SK-N-SH treated with all-trans-retinoic acid at 6 μM for 48 hours (cell line): Measurements from ENCODE around the gene SPOPL.

Source experiments
- ATAC-seq: fragments of 200-7000 bp; cut with Tn5 transposase; 3 replicates; pipeline ENCODE4 v1.9.1; 2020; ENCODE audit warnings: mild to moderate bottlenecking, moderate library complexity
- ARNTL ChIP-seq: fragments of 450-650 bp; formaldehyde crosslinking; IDR thresholded peaks from 2 replicates; pipeline ENCODE4 v1.5.0; 2020; ENCODE audit warnings: low read depth, mild to moderate bottlenecking, moderate library complexity, borderline replicate concordance
- BACH2 ChIP-seq: fragments of 250-450 bp; sonication (Bioruptor Pico); IDR thresholded peaks from 2 replicates; pipeline ENCODE4 v1.9.0; 2021; ENCODE audit warnings: mild to moderate bottlenecking, borderline replicate concordance
- CREB5 ChIP-seq: fragments of 250-450 bp; sonication (Bioruptor Pico); IDR thresholded peaks from 2 replicates; pipeline ENCODE4 v1.5.1; 2020; ENCODE audit warnings: low read depth, mild to moderate bottlenecking, moderate library complexity
- CSDC2 ChIP-seq: fragments of 250-450 bp; sonication (Bioruptor Pico); IDR thresholded peaks from 2 replicates; pipeline ENCODE4 v1.5.0; 2020; ENCODE audit warnings: mild to moderate bottlenecking, moderate library complexity
- CSRNP3 ChIP-seq: fragments of 250-450 bp; sonication (Bioruptor Pico); IDR thresholded peaks from 2 replicates; pipeline ENCODE4 v1.5.1; 2021; ENCODE audit warnings: mild to moderate bottlenecking, moderate library complexity
- ESRRG ChIP-seq: fragments of 250-450 bp; sonication (Bioruptor Pico); IDR thresholded peaks from 2 replicates; pipeline ENCODE4 v1.6.1; 2021; ENCODE audit warnings: mild to moderate bottlenecking
- GLIS3 ChIP-seq: fragments of 250-450 bp; sonication (Bioruptor Pico); IDR thresholded peaks from 2 replicates; pipeline ENCODE4 v1.5.0; 2020; ENCODE audit warnings: mild to moderate bottlenecking, moderate library complexity
- ISL1 ChIP-seq: fragments of 250-450 bp; sonication (Bioruptor Pico); IDR thresholded peaks from 2 replicates; pipeline ENCODE4 v2.1.2; 2022; ENCODE audit warnings: mild to moderate bottlenecking, moderate library complexity
- OSR1 ChIP-seq: fragments of 250-450 bp; sonication (Bioruptor Pico); IDR thresholded peaks from 2 replicates; pipeline ENCODE4 v1.8.0; 2022; ENCODE audit warnings: moderate library complexity, mild to moderate bottlenecking, inconsistent platforms
- PATZ1 ChIP-seq: fragments of 250-450 bp; sonication (Bioruptor Pico); IDR thresholded peaks from 2 replicates; pipeline ENCODE4 v1.8.0; 2020; ENCODE audit warnings: mild to moderate bottlenecking, moderate library complexity, borderline replicate concordance
- POU6F1 ChIP-seq: fragments of 250-450 bp; sonication (Bioruptor Pico); IDR thresholded peaks from 2 replicates; pipeline ENCODE4 v1.8.0; 2021; ENCODE audit warnings: low read depth, mild to moderate bottlenecking, moderate library complexity, borderline replicate concordance
- PPARA ChIP-seq: fragments of 250-450 bp; sonication (Bioruptor Pico); IDR thresholded peaks from 2 replicates; pipeline ENCODE4 v1.5.0; 2020; ENCODE audit warnings: mild to moderate bottlenecking, borderline replicate concordance
- RARB ChIP-seq: fragments of 250-450 bp; sonication (Bioruptor Pico); IDR thresholded peaks from 2 replicates; pipeline ENCODE4 v1.8.0; 2021; ENCODE audit warnings: mild to moderate bottlenecking, moderate library complexity
- SNAI2 ChIP-seq: fragments of 250-450 bp; sonication (Bioruptor Pico); IDR thresholded peaks from 2 replicates; pipeline ENCODE4 v1.5.0; 2020; ENCODE audit warnings: mild to moderate bottlenecking, moderate library complexity
- TCF4 ChIP-seq: fragments of 250-450 bp; sonication (Bioruptor Pico); IDR thresholded peaks from 2 replicates; pipeline ENCODE4 v1.8.0; 2021; ENCODE audit warnings: mild to moderate bottlenecking, moderate library complexity, borderline replicate concordance
- TOX ChIP-seq: fragments of 250-450 bp; sonication (Bioruptor Pico); IDR thresholded peaks from 2 replicates; pipeline ENCODE4 v1.8.0; 2021; ENCODE audit warnings: mild to moderate bottlenecking, moderate library complexity, borderline replicate concordance
- TSHZ2 ChIP-seq: fragments of 250-450 bp; sonication (Bioruptor Pico); IDR thresholded peaks from 2 replicates; pipeline ENCODE4 v1.5.0; 2020; ENCODE audit warnings: mild to moderate bottlenecking, moderate library complexity
- ZC3H10 ChIP-seq: fragments of 250-450 bp; sonication (Bioruptor Pico); IDR thresholded peaks from 2 replicates; pipeline ENCODE4 v1.5.1; 2021; ENCODE audit warnings: mild to moderate bottlenecking, moderate library complexity
- ZFP3 ChIP-seq: fragments of 250-450 bp; sonication (Bioruptor Pico); IDR thresholded peaks from 2 replicates; pipeline ENCODE4 v1.5.0; 2020; ENCODE audit warnings: mild to moderate bottlenecking, moderate library complexity
- ZFP30 ChIP-seq: fragments of 450-650 bp; formaldehyde crosslinking; IDR thresholded peaks from 2 replicates; pipeline ENCODE4 v1.5.0; 2022; ENCODE audit warnings: mild to moderate bottlenecking, moderate library complexity
- ZNF565 ChIP-seq: fragments of 450-650 bp; formaldehyde crosslinking; conservative IDR thresholded peaks from 2 replicates; pipeline ENCODE4 v1.5.0; 2020; ENCODE audit warnings: low read depth, mild to moderate bottlenecking, moderate library complexity
- ZNF70 ChIP-seq: fragments of 450-650 bp; formaldehyde crosslinking; IDR thresholded peaks from 2 replicates; pipeline ENCODE4 v1.5.0; 2020; ENCODE audit warnings: mild to moderate bottlenecking, moderate library complexity
- ZNF8 ChIP-seq: fragments of 450-650 bp; formaldehyde crosslinking; IDR thresholded peaks from 2 replicates; pipeline ENCODE4 v1.5.0; 2020; ENCODE audit warnings: mild to moderate bottlenecking, moderate library complexity

The SPOPL gene

GRCh38 chr2:138579556-138579955 lies 78.0 kb downstream of the SPOPL start:
- no peak for TF ChIP-seq RARB
- TF ChIP-seq ZFP3 (CRISPR knock-in tag), result no peak
- no peak for TF ChIP-seq SNAI2 (CRISPR knock-in tag)
- TF ChIP-seq TOX (CRISPR knock-in tag), result no peak
- TF ChIP-seq GLIS3 (CRISPR knock-in tag), result no peak
- no peak for TF ChIP-seq ARNTL (CRISPR knock-in tag)
- TF ChIP-seq POU6F1 (CRISPR knock-in tag), result no peak
- no peak for TF ChIP-seq ZNF565 (CRISPR knock-in tag)
- TF ChIP-seq PPARA (CRISPR knock-in tag), result no peak
- TF ChIP-seq CSRNP3 (CRISPR knock-in tag), result no peak
- TF ChIP-seq OSR1 (CRISPR knock-in tag), result no peak
- TF ChIP-seq ISL1, result no peak
- TF ChIP-seq PATZ1 (CRISPR knock-in tag), result no peak
- no peak for TF ChIP-seq BACH2 (CRISPR knock-in tag)
- TF ChIP-seq TSHZ2 (CRISPR knock-in tag), result no peak
- no peak for TF ChIP-seq ZFP30 (CRISPR knock-in tag)
- no peak for ATAC-seq

GRCh38 chr2:138581909-138582308 lies 80.3 kb downstream of the SPOPL start:
- ATAC-seq, result no peak
- TF ChIP-seq POU6F1 (CRISPR knock-in tag) (no peak), ISL1 (no peak), TSHZ2 (CRISPR knock-in tag) (no peak), TCF4 (CRISPR knock-in tag) (no peak), CREB5 (CRISPR knock-in tag) (no peak), ZNF8 (CRISPR knock-in tag) (no peak), ZC3H10 (CRISPR knock-in tag) (no peak), ARNTL (CRISPR knock-in tag) (no peak), CSDC2 (CRISPR knock-in tag) (no peak), ZNF70 (CRISPR knock-in tag) (no peak), ESRRG (CRISPR knock-in tag) (no peak), OSR1 (CRISPR knock-in tag) (no peak), RARB (no peak), ZNF565 (CRISPR knock-in tag) (no peak), BACH2 (CRISPR knock-in tag) (no peak), SNAI2 (CRISPR knock-in tag) (no peak), PPARA (CRISPR knock-in tag) (no peak), TOX (CRISPR knock-in tag) (no peak), PATZ1 (CRISPR knock-in tag) (no peak)
